ENCODE measurements around the gene ACSM6. TPM values are rescaled to one million over a fixed set of nuclear protein-coding genes. Genes with fewer than 3 reads are reported as not detected.

ACSM6 gene
- total RNA-seq, 1 donor from 2014 or later: 4.5 TPM

DNA sequence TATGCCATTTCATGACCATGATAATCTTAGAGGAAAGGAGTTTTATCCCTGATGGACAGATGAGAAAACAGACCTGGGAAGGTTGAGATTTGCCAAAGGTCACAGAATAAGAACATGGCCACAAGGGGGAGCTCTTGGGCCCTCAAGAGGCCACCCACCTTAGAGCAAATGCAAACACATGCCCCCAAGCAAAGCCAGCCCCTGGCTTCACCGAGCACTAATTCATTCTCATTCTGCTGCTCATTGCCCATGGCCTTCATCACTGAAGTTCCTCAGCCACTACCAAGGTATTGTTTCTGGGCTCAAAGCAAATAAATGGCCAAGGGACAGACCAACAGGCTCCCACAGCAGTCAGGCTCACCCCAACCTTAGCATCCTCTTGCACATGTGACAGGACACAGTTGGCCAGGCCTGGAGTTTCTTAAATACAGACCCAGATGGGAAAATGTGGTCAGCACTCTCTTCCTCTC, 52.6 kb downstream of the ACSM6 start:
- no peak for DNase-seq

DNA sequence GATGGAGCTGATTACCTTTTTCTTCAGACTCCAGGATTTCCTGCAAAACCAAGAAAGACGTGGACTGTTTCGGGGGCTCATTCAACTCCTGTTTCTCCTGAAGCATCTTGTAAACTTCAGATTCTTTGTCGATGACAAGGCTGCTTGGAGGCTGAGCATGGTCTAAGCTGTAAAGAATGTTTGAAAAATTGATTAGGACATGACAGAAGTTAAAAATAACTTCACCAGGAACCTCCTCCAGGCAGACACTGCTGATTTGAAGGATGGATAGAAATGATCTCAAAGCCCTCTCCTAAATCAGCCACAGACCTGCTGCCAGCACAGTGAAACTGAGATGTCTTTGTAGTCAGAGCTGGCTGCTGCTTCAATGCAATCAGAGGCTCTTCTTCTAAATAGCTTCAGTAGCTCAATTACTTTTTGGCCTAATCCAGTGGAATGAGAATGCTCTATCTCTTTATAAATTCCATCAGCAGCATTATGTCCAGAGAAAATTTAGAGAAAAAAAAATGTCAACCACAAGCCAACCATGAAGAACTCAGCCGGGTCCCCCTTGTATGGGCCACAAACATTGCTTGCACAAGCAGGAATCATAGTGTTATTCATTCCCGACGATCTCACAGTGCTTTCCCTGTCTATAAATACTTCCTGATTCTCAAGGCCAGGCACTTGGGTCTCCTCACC, 53.3 kb downstream of the ACSM6 start:
- DNase-seq: no peak

DNA sequence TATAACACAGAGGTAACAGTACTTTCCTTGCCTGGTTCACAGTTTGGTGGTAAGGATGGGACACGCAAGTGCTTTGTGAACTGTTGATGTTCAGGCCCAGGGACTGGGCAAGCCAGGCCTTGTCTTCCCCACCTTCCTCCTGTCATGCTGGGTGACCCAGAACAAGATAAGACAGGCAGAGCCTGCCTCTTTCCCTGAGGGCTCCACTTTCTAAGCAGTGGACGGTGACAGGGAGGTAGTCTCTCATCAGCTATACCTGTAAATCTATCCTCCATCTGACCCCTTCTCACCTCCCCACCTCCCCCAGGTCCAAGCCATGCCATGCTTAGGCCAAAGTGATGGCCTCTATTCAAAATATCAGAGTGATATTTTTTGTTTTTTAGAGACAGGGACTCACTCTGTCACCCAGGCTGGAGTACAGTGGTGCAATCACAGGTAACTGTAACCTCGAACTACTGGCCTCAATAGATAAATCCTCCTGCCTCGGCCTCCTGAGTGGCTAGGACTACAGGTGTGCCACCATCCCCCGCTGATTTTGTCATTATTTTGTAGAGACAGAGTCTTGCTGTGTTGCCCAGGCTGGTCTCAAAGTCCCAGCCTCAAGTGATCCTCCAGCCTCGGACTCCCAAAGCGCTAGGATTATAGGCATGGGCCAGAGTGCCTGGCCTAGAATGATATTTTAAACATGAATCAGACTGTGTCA, 54.0 kb downstream of the ACSM6 start:
- no peak for DNase-seq

DNA sequence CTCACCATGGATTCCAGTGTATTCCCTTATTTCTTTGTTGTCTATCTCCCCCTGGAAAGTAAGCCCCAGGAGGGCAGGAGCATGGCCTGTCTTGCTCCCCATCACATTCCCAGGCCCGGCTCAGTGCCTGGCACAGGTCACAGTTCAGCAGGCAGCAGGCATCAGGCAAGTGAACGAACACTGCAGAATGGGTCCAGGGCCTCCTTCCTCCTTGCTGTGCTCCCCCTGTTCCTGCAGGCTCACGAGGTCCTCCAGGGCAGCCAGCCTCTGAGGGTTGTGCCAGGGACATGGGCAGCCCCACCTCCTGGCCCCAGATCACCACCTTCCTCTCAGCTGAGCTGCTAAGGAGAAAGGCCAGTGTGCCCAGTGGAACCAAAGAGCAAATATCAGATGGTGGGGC, 55.0 kb downstream of the ACSM6 start:
- DNase-seq: no peak

DNA sequence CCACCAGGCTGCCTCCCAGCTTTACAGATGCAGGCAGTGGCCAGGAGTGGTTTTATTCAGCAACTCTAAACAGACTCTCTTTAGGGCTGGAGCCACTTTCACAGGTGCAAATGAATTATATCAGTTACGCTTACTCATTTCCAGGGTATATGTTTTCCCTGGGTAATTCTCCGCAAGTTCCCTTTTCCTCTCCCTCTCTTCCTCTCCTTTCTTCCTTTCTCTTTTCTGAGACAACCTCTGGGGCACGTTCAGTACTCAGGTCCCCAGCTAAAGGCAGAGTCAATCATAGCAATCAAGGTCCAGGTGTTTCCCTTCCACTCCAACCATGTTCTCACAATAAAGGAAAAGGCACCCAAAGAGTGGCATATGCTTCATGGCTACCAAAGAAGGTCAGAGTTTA, 55.4 kb downstream of the ACSM6 start:
- DNase-seq: no peak

DNA sequence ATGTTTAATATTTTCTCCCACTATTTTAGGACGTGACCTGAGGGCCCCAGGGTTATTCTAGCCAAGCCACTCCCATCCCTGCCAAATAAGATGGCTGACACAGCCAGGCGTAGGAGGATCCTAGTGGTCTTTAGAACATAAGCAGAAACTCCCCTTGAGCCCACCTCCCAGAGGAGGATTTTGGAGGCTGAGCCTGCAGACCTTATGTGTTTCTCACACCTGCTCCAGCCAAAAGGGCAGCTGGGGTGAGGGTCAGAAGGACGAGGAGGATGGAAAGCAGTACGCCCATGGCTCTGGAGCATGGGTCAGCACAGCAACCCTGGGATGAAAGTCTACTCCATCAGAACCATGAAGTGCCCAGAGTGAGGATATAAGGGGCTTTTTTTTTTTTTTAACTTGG, 56.8 kb downstream of the ACSM6 start:
- DNase-seq: no peak

DNA sequence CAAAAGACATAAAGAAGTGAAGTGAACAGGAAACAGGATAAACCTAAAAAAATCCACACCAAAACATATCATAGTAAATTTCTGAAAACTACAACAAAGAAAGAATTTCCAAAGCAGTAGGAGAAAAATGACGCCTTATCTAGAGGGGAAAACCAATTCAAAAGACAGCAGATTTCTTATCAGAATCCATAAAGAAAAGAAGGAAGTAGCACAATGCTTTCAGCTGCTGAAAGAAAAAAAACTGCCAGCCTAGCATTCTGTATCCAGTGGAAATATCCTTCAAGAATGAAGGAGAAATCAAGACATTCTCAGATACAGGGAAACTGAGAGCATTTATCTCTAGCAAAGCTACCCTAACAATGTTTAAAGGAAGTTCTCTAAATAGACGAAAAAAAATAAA, 59.0 kb downstream of the ACSM6 start:
- DNase-seq: no peak

DNA sequence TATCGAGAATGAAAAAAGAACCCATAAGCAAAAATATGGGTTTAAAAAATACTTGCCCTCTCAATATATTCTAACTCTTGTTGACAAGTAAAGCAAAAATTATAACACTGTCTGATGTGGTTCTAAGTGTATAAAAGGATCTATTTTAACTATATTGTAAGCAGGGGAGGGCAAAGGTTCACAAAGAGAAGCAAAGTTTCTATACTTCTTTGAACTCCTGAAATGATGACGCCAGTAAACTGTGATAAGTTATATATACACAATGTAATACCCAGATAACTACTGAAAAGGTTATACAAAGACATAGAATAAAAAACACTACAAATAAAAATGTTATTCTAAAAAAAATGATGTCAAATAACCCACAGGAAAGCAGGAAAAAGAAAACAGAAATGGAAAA, 59.6 kb downstream of the ACSM6 start:
- DNase-seq: no peak

DNA sequence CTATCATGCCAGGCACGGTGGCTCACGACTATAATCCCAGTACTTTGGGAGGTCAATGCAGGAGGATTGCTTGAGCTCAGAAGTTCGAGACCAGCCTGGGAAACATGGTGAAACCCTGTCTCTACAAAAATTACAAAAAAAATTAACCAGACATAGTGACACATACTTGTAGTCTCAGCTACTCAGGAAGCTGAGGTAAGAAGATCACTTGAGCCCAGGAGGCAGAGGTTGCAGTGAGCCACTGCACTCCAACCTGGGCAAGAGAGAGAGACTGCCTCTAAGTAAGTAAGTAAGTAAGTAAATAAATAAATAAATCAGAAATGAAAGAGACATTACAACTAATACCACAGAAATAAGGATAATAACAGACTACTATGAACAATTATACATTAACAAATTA, 60.6 kb downstream of the ACSM6 start:
- no peak for DNase-seq

DNA sequence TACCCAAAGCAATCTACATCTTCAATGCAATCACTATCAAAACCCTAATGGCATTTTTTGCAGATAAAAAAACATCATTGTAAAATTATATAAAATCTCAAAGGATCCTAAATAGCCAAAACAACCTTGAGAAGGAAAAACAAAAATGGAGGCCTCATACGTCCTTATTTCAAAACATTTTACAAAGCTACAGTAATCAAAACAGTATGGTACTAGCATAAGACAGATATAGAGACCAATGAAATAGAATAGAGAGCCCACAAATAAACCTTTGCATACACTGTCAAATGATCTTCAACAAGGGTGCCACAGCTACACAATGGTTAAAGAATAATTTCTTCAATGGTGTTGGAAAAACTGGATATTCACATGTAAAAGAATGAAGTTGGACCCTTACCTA, 62.2 kb downstream of the ACSM6 start:
- no peak for DNase-seq

DNA sequence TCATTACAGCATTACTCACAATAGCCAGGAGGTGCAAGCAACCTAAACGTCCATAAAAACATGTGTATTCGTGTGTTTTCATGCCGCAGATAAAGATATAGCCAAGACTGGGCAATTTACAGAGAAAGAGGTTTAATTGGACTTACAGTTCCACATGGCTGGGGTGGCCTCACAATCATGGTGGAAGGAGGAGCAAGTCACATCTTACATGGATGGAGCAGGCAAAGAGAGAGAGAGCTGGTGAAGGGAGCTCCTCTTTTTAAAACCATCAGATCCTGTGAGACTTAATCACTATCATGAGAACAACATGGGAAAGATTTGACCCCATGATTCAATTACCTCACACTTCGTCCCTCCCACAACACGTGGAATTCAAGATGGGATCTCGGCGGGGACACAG, 63.8 kb downstream of the ACSM6 start:
- DNase-seq: no peak

DNA sequence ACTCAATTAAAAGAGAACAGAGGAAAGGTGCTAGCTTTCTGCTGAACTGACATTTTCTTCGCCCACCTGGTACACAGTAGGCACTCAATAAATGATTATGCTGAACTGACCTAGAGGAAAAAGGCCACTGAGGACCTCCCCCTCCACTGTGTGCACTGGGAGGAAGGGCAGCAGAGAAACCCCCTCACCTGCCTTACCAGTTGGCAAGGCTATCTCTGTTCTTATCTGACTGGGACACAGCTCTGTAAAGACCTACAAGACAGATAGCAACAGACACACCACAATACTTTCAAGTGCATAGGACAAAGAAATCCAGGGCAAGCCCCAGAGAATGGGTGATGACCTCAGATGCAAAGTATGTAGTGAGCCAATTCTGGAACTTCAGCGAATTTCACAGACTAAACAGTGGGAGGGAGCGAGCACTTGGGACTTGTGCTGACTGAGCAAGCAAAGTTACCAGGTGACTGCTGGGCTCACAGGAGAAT, 66.4 kb downstream of the ACSM6 start:
- no peak for DNase-seq

DNA sequence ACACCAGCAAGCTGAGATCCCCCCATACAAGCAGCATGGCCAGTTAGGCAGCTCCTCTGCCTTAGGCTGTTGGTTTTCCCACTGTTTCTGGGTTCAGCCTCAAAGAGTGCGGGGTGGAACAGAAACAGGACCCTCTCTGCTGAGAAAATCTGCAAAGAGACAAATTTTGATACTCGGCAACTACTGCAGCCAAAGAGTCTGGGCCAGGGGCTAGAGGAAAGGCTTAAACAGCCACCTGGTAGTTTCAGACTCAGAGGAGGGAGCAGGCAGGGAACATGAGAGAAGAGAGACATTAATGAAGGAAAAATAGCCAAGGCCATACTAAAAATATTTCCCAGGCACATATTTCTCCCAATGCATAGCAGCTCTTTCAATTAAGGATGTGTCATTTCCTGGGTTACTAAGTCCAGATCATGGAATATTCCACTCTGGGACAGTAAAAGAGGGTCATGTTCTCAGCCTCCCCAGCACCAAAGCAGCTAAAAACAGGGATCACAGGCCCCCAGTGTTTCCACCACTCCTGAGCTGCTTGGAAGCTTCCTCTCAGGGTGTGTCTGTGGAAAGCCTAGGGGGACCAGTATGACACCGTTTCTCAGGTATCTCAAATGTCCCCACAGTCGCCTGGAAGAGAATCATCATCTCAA, 67.0 kb downstream of the ACSM6 start:
- no peak for DNase-seq

DNA sequence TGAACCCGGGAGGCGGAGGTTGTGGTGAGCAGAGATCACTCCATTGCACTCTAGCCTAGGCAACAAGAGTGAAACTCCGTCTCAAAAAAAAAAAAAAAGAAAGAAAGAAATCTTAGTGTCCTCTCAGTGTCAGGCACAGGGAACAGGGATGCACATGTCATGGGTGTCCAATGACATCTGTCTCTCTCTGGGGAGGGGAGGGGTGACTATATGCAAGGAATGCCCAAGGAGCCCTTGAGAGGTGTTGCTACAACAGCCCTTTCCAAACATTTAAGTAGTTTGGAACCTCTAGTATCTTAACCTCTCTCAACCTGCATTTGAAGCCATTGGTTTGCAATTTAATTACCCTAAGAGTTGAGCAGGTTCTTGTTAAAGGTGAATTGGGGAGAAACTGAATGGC, 67.9 kb downstream of the ACSM6 start:
- no peak for DNase-seq

DNA sequence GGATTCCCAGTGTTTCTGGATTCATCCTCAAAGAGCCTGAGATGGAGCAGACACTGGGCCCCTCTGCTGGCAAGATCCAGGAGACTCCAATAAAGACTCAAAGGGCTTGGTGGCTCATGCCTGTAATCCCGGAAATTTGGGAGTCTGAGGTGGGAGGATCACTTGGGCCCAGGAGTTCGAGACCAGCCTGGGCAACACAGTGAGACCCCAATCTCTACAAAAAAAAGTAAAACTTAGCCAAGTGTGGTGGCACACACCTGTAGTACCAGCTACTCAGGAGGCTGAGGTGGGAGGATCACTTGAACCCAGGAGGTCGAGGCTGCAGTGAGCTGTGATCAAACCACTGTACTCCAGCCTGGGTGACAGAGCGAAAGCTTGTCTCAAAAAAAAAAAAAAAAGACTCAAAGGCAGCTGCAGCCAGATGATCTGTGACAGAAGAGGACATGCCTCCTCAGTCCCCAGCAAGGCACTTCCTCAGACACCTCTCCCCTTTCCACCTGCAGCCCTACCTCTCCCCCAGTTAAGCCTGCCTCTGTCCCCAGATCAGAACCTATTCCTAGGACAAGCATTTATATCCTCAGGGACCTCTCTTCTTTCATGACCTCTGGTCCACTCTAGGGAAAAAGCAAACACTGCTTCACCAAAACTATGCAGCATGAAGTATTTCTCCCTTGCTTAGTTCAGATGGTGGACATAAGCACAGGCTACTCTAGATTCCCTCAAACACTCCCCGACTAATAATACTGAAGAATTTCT, 68.9 kb downstream of the ACSM6 start:
- DNase-seq: no peak

DNA sequence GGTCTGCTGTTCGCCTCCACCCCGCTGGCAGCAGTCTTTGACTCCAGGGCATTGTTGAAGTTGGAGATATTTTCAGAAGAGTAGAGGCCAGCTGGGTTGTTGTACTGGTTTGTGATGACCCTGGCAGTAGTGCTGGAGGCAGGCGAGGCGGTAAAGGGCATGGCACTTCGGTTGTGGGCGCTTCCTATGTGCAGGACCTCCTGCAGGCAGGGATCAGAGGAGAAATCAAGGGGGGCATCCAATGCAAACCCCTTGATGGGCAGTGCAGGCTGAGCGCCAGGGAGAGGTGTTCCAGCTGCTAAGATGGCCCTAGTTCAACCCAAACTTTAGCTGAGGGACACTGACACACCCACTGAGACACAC, 69.8 kb downstream of the ACSM6 start:
- DNase-seq: no peak

DNA sequence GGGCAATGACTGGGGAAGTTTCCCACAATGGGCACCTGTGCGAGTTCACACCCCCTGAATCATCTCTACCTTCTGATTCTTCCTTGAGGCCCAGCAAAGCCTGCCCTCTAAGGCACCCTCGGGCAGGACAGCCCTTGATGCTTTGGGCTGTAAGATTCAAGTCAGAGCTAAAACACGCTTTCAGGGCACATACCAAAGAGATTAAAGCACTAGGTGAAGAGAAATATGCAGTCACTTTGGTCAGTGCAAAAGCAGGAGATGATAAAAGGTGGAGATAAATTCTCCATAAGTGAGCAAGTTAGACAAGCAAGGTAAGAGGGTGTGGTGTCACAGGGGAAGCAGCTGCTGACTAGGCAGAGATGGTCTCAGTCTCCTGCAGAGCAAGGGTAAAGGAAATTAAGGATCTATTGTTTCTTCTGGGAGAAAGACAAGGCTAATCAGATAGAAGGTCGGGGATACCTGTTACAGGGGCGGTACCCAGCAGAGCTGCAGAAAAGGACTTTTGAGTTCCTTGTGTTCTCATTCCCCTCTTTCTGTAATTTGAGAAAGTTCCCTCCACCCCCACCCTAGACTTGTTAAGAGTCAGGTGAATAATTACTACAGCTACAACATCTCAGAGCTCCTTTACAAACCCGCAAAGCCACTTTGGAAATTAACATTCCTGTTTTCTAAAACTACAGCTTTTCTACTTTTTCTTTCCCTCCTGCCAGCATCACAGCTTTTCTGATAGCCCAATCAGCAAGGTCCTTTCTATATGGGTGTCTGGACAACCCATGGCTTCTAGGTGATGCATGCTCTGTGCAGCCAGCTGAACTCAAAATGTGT, 70.4 kb downstream of the ACSM6 start:
- DNase-seq: no peak

DNA sequence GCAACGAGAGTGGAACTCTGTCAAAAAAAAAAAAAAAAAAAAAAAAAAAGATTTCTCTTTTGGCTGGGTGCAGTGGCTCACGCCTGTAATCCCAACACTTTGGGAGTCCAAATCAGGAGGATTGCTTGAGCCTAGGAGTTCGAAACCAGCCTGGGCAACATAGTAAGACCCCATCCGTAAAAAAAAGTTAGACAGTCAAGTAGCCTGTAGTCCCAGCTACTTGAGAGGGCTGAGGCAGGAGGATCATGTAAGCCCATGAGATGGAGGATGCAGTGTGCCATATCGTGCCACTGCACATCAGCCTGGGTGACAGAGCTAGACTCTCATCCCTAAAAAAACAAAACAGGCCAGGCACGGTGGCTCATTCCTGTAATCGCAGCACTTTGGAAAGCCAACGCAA, 71.5 kb downstream of the ACSM6 start:
- DNase-seq: no peak

DNA sequence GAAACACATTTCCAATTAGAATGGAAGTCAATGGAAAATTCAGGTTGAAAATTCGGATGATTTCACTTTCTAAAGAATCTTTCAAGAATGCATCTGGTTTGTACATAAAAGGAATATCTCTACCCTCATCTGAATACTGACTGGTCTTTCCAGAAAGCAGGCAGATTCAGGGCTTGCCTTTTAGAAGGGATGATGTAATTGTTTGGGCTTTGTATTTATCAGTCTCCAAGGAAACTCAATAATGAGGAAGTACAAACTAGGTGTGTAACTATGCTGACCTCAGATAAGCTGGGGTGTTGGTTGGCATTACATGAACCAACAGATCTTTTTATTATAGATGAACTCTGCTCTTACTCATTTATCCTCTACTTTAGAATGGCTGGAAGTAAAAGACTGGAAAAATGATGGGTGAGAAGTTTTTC, 72.6 kb downstream of the ACSM6 start:
- peak; percentile 50 for DNase-seq

DNA sequence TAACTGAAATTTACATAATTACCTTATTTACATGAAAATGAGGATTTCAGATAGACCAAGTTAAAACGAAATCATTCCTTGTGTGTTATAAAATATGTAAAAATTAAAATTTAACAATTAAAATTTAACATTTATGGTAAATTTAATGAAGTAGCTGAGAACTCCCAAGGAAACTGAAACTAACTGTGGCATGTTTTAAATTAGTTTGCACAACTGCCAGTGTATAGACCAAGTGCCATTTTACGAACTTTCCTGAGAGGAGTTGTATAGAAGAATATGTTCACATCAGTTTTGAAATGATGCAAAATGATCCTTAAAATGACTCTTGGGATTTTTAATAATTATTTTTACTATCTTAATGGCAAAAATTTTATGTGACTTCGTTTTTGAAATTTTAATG, 73.2 kb downstream of the ACSM6 start:
- no peak for DNase-seq

DNA sequence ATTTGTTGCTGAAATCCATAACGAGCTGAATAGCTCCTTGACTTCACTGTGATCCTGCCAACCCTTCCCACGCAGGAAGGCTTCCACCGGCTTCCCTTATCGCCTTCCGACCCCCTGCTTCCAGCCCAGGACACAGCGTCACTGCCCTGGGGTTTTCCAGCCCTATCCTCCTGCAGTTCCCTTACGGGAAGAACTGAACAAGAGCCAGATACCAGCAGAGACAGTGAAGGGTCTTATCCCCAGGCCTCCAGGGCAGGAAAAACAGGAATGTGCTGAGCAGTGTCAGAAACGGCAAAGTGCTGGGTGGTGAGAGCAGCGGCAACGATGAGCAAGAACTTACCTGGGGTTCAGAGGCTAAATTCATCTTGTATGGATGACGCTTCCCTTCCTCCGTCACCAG, 74.4 kb downstream of the ACSM6 start:
- DNase-seq: no peak

All from skin of body (tissue), 2 donors.